A673 (cell line): Measurements from ENCODE around the gene RNASE7. TPM values are rescaled to one million over a fixed set of nuclear protein-coding genes. Genes with fewer than 3 reads are reported as not detected.

ENCODE experiments used
- Bru-seq: library from RNA; stranded (reverse); fragments of 400-500 nt; gene quantifications from one replicate; lab custom pipeline; 2021; lab: Mats Ljungman, UMichigan
- BruChase-seq, 2 experiments: library from RNA; stranded (reverse); fragments of 400-500 nt; gene quantifications; one replicate each; lab custom pipeline; 2021; lab: Mats Ljungman, UMichigan
- BruUV-seq: library from RNA; stranded (reverse); fragments of 400-500 nt; replicated peaks from 2 replicates; lab custom pipeline; 2021; lab: Mats Ljungman, UMichigan
- CTCF ChIA-PET: fragments of 300-600 bp; sonication (Branson Sonifier 250); formaldehyde crosslinking; loops from one replicate; lab custom pipeline; 2022; ENCODE audit warnings: antibody characterized with exemption; lab: Charles Lee
- POLR2A ChIA-PET: fragments of 300-600 bp; sonication (Branson Sonifier 250); formaldehyde crosslinking; loops from one replicate; lab custom pipeline; 2022; ENCODE audit warnings: antibody characterized with exemption; ENCODE audit not compliant: low non-redundant PET; lab: Charles Lee
- DNase-seq: peaks from one replicate; pipeline ENCODE4 v3.0.0-alpha.2; 2015; ENCODE audit warnings: low spot score
- H3K27ac ChIP-seq: fragments of 200-600 bp; sonication (generic); 2 replicates; pipeline ENCODE4 v1.5.1; 2016; ENCODE audit warnings: mixed run types, low read depth, mild to moderate bottlenecking, mixed read lengths, antibody characterized with exemption, low read length; ENCODE audit not compliant: poor library complexity, severe bottlenecking
- H3K27me3 ChIP-seq: fragments of 200-600 bp; sonication (generic); replicated peaks from 2 replicates; pipeline ENCODE4 v1.6.1; 2017; ENCODE audit warnings: mixed run types, low read depth, mild to moderate bottlenecking, mixed read lengths, antibody characterized with exemption, low read length; ENCODE audit not compliant: insufficient read depth, poor library complexity
- H3K36me3 ChIP-seq: fragments of 200-600 bp; sonication (generic); 2 replicates; pipeline ENCODE4 v1.6.1; 2016; ENCODE audit warnings: mixed run types, mild to moderate bottlenecking, mixed read lengths, antibody characterized with exemption, low read length; ENCODE audit not compliant: insufficient read depth, poor library complexity, severe bottlenecking
- H3K4me1 ChIP-seq: fragments of 200-600 bp; sonication (generic); 2 replicates; pipeline ENCODE4 v1.6.1; 2017; ENCODE audit warnings: mixed run types, mild to moderate bottlenecking, mixed read lengths, antibody characterized with exemption, low read length; ENCODE audit not compliant: insufficient read depth, poor library complexity, severe bottlenecking
- H3K4me3 ChIP-seq: fragments of 200-600 bp; sonication (generic); 2 replicates; pipeline ENCODE4 v1.5.1; 2016; ENCODE audit warnings: low read depth, mixed run types, mild to moderate bottlenecking, mixed read lengths, low read length; ENCODE audit not compliant: poor library complexity, severe bottlenecking
- H3K9me3 ChIP-seq: fragments of 200-600 bp; sonication (generic); 2 replicates; pipeline ENCODE4 v1.6.1; 2016; ENCODE audit warnings: mixed run types, low read depth, mild to moderate bottlenecking, mixed read lengths, antibody characterized with exemption, low read length; ENCODE audit not compliant: poor library complexity, severe bottlenecking
- EZH2 ChIP-seq: fragments of 200-600 bp; sonication (generic); IDR thresholded peaks from 2 replicates; pipeline ENCODE4 v1.6.1; 2017; ENCODE audit warnings: borderline replicate concordance, low read depth, mild to moderate bottlenecking, mixed read lengths, antibody characterized with exemption, low read length; ENCODE audit not compliant: poor library complexity, severe bottlenecking
- intact Hi-C: fragments of 100-400 bp; cut with micrococcal nuclease; formaldehyde crosslinking; loops from one replicate; pipeline ENCODE4 v1.10.0; 2022; ENCODE audit not compliant: unreplicated experiment
- long read RNA-seq: library from polyadenylated mRNA; stranded (forward); transcript quantifications from one replicate; pipeline ENCODE4 v2.0.0, GENCODE V29; 2022
- total RNA-seq: library from RNA; stranded (reverse); gene quantifications from 2 replicates; pipeline ENCODE4 v1.2.3, GENCODE V29; 2021
- TF ChIP-seq, protein P1 (sequence below): fragments of 300-800, 200-600 bp; sonication (generic); conservative IDR thresholded peaks from 2 replicates; pipeline ENCODE4 v1.5.1; 2017; ENCODE audit warnings: low read depth, mild to moderate bottlenecking, antibody characterized with exemption, low read length, moderate library complexity, mixed read lengths

RNASE7 gene, protein sequence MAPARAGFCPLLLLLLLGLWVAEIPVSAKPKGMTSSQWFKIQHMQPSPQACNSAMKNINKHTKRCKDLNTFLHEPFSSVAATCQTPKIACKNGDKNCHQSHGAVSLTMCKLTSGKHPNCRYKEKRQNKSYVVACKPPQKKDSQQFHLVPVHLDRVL
- total RNA-seq (not detected in 2 replicates), Bru-seq, nascent RNA (not detected), BruChase-seq, experiment 1, labeled RNA remaining after a 2-hour chase (not detected), BruChase-seq, experiment 2, labeled RNA remaining after a 6-hour chase (not detected)
- long read RNA-seq, result 0 reads

DNA sequence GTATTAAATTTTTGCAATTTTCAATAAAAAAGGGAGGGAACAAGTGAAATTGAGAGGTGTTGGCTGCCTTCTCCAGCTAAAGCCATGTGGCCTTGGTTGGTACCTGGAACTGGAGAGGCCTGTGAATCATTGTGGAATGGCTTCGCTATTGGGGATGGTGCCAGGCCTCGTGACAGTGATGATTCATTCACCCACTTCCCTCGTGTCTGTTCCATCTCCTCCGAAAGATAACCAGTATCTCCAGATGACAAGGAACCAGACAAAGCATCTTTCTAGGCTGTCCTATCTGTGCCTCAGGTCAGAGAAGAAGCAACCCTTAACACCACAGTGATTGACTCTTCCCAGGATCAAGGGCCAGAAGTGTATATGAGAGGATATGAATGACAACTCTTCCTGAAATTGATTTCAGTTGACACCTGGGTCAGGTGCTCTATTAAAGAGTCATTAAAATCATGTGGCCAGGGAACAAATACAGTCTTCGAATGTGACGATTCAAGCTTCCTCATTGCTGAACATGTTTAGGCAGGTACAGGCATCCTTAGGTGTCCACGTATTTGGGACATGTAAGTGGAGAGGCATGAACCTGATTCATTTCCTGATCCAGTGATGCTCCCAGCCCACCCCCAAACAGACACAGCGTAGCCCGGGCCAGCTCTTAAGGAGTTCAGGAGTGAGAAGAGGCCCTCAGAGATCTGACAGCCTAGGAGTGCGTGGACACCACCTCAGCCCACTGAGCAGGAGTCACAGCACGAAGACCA, at the start of gene RNASE7:
TSS of gene RNASE7 (plus strand) at position 687 of the 758 bp plus-strand sequence. CDS start 631 bp downstream, outside the sequence.
- intact Hi-C loops, result no loop called here
- no TSS peak for BruUV-seq
- no peak within 1 kb of the TSS for H3K4me3 ChIP-seq

DNA sequence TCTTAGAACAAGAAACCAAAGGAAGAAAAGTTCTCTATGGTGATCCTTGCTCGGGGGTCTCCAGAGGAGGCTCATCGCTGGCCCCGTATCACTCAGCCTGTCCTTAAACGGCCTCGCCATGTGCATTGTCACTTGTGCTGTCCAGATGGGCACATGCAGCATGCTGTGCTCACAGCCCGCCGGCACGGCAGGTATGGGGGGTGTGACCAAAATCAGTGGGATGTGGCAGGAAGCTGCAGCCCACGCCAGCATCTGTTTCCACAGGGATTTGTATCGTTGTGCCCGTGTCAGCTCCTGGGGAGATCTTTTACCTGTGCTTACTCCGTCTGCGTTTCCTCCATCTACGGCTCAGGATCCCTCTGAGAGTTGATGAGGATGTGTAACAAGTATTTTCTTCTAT, 45.6 kb upstream of the RNASE7 start:
- Histone ChIP-seq H3K4me1 (peaks cover 8% of the 10 kb centered on the region), H3K27ac (no peak overlapping the region), H3K4me3 (no peak overlapping the region), H3K36me3 (peaks cover 56% of the 10 kb centered on the region), H3K27me3 (no peaks in the 10 kb centered on the region), H3K9me3 (no peaks in the 10 kb centered on the region)
- BruUV-seq, result no TSS peak
- DNase-seq, result no peak
- POLR2A ChIA-PET, result no interaction called here
- CTCF ChIA-PET, result interaction anchor here (1.5 kb wide), 1 partner anchor 18 kb away, joined by 4 read pairs; no protein-coding TSS in a partner anchor
- no peak for TF ChIP-seq EZH2
- TF ChIP-seq, protein P1, sequence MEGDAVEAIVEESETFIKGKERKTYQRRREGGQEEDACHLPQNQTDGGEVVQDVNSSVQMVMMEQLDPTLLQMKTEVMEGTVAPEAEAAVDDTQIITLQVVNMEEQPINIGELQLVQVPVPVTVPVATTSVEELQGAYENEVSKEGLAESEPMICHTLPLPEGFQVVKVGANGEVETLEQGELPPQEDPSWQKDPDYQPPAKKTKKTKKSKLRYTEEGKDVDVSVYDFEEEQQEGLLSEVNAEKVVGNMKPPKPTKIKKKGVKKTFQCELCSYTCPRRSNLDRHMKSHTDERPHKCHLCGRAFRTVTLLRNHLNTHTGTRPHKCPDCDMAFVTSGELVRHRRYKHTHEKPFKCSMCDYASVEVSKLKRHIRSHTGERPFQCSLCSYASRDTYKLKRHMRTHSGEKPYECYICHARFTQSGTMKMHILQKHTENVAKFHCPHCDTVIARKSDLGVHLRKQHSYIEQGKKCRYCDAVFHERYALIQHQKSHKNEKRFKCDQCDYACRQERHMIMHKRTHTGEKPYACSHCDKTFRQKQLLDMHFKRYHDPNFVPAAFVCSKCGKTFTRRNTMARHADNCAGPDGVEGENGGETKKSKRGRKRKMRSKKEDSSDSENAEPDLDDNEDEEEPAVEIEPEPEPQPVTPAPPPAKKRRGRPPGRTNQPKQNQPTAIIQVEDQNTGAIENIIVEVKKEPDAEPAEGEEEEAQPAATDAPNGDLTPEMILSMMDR, result no peak
- intact Hi-C loops, result no loop called here

More for the DNA sequence above, at the start of gene RNASE7:
- no peaks in the 10 kb centered on the region for H3K9me3 ChIP-seq
- ChIA-PET POLR2A (no interaction called here), CTCF (no interaction called here)
- H3K27me3 ChIP-seq, result no peaks in the 10 kb centered on the region
- H3K27ac ChIP-seq, result no peak within 1 kb of the TSS
- DNase-seq, result no peak
- H3K36me3 ChIP-seq, result no peaks in the 10 kb centered on the region
- no peak for TF ChIP-seq EZH2
- TF ChIP-seq, protein P1, result no peak
- H3K4me1 ChIP-seq, result no peaks in the 10 kb centered on the region

DNA sequence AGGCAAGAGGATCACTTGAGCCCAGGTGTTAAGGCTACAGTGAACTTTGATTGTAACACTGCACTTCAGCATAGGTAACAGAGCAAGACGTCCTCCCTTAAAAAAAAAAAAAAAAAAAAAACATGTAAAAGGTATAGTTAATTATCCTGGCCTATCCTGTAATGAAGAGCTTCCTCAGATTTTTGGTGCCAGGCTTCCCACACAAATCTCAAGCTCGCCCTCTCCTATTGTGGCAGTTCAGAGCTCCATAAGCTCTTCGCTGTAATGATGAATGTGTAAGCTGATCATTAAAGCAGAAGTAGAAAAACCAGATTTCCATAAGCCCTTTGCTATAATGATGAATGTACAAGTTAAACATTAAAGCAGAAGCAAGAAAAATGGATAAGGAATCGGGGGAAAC, 45.0 kb upstream of the RNASE7 start:
- H3K27me3 ChIP-seq, result no peaks in the 10 kb centered on the region
- TF ChIP-seq, protein P1, result no peak
- ChIA-PET CTCF (interaction anchor here (0.6 to 1.5 kb wide), 2 partner anchors 17 to 26 kb away, joined by 4 to 11 read pairs; no protein-coding TSS in a partner anchor), POLR2A (interaction anchor here (0.7 kb wide), 1 partner anchor 264 kb away, joined by 23 read pairs; no protein-coding TSS in a partner anchor)
- no peak overlapping the region for H3K27ac ChIP-seq
- no peak for DNase-seq
- H3K9me3 ChIP-seq, result no peaks in the 10 kb centered on the region
- intact Hi-C loops, result no loop called here
- H3K36me3 ChIP-seq, result peaks cover 52% of the 10 kb centered on the region
- H3K4me1 ChIP-seq, result peaks cover 8% of the 10 kb centered on the region
- BruUV-seq, result no TSS peak
- H3K4me3 ChIP-seq, result no peak overlapping the region
